ENCODE data around the gene KIAA0930.

KIAA0930 gene

GRCh38 chr22:45216133-45217003, 24.3 kb downstream of the KIAA0930 start:
- DNase-seq: no peak

- no peak for DNase-seq
Measured at GRCh38 chr22:45212992-45213751, 27.5 kb downstream of the KIAA0930 start.

- no peak for DNase-seq
Measured at GRCh38 chr22:45212306-45212709, 28.4 kb downstream of the KIAA0930 start.

GRCh38 chr22:45211848-45212247, 28.8 kb downstream of the KIAA0930 start:
- no peak for DNase-seq

- no peak for DNase-seq
Measured at GRCh38 chr22:45211435-45211834, 29.3 kb downstream of the KIAA0930 start.

GRCh38 chr22:45210991-45211390, 29.7 kb downstream of the KIAA0930 start:
- no peak for DNase-seq

GRCh38 chr22:45210577-45210976, 30.1 kb downstream of the KIAA0930 start:
- DNase-seq: no peak

- DNase-seq: no peak
Measured at GRCh38 chr22:45210174-45210573, 30.5 kb downstream of the KIAA0930 start.

- no peak for DNase-seq
Measured at GRCh38 chr22:45208993-45209838, 31.5 kb downstream of the KIAA0930 start.

GRCh38 chr22:45208696-45208992, 32.0 kb downstream of the KIAA0930 start:
- no peak for DNase-seq

GRCh38 chr22:45207981-45208664, 32.6 kb downstream of the KIAA0930 start:
- no peak for DNase-seq

GRCh38 chr22:45207533-45207932, 33.2 kb downstream of the KIAA0930 start:
- no peak for DNase-seq

GRCh38 chr22:45206233-45206632, 34.5 kb downstream of the KIAA0930 start:
- no peak for DNase-seq

GRCh38 chr22:45205276-45205925, 35.3 kb downstream of the KIAA0930 start:
- DNase-seq: no peak

- no peak for DNase-seq
Measured at GRCh38 chr22:45204819-45205218, 35.9 kb downstream of the KIAA0930 start.

- no peak for DNase-seq
Measured at GRCh38 chr22:45204241-45204640, 36.5 kb downstream of the KIAA0930 start.

- no peak for DNase-seq
Measured at GRCh38 chr22:45203150-45203951, 37.3 kb downstream of the KIAA0930 start.

GRCh38 chr22:45202333-45203149, 38.2 kb downstream of the KIAA0930 start:
- DNase-seq: no peak

GRCh38 chr22:45201678-45202332, 38.9 kb downstream of the KIAA0930 start:
- DNase-seq: no peak

All from central memory CD4-positive, alpha-beta T cell (primary cell).